HG03060 (cell line): Measurements from ENCODE around the gene MYT1.

ENCODE experiments used
- ATAC-seq: cut with Tn5 transposase; IDR thresholded peaks from one replicate; pipeline ENCODE4 v1.9.1; 2021; ENCODE audit warnings: low read depth, moderate number of reproducible peaks; ENCODE audit not compliant: unreplicated experiment

The MYT1 gene

DNA sequence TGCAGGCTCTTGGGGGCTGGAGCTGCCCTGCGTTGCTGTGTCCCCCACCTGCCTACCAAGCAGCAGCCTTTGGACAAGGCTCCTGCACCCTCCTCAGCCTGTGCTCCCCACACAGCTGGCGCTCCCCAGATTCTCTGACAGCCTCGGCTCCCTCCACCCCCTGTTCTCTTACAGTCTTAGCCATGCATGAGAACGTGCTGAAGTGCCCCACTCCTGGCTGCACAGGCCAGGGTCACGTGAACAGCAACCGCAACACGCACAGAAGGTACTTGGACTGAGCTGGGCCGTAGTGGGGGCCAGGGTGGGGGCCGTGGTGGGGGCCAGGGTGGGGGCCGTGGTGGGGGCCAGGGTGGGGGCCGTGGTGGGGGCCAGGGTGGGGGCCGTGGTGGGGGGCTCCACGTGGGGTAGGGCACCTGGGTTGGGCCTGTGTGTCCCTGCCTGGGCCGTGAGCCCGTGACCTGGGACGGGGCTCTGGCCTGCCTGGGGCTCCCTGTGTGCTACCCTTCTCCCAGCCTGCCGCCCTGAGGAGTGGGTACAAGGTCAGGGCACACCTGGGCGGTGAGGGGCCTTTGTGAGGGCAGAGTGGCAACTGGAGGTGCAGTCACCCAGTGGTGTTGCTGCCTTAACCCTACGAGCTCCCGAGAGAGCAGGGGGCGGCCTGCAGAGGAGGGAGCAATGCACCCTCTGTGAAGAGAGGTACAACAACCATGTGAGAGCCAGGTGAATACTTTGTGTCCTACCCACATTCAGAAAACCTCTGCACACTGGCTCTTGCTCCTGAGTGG, 47.8 kb downstream of the MYT1 start:
- no peak for ATAC-seq

DNA sequence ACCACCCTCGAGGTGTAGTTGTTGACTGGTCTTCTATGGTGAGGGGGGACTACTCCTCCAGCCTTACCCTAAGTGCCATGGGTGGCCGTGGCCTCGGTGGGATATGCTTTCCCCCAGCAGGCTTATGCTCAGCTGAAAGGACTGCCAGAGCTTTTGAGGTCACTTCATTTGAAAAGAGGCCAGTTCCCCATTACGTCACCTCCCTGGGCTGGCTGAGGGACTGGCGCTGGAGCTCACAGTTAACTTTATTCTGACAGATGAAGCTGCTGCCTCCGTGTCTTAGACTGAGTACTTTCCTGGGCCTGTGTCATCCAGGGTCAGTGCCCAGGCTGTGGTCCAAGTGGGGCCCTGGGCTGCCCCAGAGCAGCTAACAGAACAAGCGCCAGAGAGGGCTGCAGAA, 48.5 kb downstream of the MYT1 start:
- no peak for ATAC-seq

DNA sequence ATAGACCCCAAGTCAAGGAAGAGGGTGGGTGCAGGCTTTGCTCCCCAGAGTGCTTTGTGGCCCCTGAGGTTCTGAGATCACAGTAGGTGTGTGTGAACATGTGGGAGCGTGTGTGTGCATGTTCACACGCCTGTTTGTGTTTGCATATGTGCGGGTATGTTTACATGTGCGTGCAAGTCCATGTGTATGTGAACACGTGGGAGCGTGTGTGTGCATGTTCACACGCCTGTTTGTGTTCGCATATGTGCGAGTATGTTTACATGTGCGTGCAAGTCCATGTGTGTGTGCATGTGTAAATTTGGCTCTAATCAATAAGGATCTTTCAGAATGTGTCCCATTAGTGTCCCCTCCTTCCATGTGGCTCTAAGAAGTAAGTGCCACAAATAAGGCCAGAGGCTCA, 49.9 kb downstream of the MYT1 start:
- no peak for ATAC-seq

DNA sequence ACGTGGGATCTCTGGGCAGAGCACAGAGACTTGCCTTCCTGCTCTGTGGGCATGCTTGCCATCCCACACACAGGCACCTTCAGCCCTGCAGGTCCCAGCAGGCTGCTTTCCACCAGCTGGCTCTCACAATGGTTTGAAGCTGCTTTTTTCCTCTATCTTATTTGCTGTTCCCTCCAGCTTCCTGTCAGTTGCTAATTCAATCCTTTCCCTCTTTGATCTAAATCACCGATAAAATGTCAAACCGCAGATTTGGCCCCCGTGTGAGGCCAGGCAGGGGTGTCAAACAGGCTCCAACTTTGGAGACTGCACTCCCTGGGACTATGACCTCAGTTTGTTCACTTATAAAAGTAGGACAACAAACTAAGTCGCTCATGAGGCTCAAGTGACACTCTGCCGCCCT, 50.7 kb downstream of the MYT1 start:
- ATAC-seq, result no peak

DNA sequence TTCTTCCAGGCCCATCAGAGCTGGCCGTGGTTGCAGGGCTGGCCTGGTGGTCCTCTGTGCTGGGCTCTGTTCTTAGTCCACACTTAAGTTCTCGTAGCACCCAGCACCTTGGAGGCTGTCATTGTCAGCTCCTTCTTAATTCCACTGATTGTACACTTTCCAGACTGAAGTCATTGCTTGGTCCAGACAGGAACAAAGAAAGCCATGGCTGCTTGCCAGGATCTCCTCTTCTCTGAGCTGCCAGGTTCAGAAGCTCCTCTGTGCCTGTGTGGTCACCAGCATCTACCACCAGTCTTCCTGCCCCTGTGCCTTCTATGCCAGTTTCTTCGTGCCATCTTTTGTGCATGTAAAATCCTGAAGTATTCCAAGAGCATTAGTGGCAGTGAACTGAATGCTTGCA, 51.8 kb downstream of the MYT1 start:
- ATAC-seq, result no peak

DNA sequence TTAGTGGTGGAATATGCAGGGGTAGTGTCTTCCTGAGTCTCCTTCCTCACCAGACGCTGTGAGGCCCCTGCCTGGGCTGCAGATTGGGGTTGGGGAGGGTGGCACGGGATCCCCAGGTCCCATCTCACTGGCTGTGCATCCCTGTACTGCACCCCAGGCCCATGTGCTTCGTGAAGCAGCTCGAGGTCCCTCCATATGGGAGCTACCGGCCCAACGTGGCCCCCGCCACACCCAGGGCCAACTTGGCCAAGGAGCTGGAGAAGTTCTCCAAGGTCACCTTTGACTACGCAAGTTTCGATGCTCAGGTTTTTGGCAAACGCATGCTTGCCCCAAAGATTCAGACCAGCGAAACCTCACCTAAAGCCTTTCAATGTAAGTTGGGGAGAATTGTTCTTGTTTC, 52.7 kb downstream of the MYT1 start:
- ATAC-seq, result no peak

DNA sequence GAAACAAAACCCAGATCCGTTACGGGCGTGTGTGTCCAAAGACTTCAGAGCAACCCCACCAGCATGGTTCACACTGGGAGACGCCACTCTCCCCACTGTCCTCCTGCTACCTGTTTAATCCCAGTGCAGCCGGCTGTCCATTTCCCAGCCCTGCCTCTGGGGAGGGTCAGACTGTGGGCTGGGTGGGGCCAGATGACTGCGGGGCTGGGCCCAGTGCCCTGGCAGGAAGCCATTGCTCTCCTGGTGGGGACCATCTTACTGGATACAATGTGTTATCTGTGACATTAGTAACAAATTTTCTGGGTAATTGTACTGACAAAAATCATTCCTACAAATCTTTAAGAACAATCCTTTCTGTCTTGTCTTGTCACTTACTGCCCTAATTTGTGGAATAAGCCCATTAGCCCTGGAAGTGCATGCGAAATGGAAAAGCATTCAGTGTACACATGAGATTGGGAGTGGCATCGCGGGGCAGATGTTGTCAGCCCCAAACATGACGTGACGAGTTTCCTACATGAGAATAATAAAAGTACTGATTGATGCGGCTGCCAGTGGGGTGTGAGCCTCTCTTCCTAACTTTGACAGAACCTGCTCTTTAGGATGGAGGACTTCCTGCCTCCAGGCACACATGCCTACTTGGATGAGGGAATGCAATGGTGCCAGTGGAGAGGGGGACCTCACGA, 53.4 kb downstream of the MYT1 start:
- ATAC-seq, result no peak

DNA sequence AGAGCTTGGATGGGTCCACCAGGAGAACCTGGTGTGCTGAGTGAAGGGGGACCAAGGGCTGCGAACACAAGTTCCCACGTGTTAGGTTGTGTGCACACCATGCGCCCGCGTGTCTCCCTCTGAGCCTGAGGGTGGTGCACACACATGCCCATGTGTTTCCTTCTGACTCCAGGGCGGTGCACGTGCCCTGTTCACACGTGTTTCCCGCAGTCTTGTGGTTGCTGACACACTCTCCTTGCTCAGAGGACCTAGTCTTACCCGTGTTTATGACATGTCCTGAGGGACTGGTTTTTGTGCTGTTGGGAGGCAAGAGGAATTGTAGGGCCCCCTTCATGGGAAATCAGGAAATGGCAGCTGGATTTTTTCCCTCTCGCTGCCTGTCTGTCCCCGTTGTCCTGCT, 55.0 kb downstream of the MYT1 start:
- no peak for ATAC-seq

DNA sequence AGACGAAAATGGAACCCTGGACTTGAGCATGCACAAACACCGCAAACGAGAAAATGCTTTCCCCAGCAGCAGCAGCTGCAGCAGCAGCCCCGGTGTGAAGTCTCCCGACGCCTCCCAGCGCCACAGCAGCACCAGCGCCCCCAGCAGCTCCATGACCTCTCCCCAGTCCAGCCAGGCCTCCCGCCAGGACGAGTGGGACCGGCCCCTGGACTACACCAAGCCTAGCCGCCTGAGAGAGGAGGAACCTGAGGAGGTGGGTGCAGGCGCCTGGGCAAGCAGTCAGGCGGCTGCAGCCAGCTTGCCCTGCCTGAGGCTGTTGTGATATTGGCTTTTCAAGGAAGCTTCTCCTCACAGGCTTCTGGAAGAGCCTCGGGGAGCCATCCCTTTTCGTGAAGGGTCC, 55.5 kb downstream of the MYT1 start:
- no peak for ATAC-seq

DNA sequence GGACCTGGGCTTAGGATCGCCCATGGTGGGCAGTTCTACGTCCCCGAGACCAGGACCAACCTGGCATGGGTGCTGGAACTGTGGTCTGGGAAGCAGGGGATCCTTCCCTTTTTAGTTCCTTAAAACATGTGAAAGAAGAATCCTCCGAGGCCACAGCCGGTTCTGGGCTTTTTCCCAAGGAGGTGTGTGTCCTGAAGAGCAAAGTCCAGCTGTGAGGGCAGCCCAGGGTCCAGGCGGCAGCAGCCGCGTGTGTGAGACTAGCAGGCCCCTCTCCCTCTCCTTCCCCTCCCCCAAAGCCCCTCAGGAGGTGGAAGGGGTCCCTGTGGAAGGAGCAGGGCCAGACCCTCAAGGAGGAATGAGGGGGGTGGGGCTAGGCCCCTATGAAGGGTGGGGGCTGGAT, 56.2 kb downstream of the MYT1 start:
- ATAC-seq, result no peak

DNA sequence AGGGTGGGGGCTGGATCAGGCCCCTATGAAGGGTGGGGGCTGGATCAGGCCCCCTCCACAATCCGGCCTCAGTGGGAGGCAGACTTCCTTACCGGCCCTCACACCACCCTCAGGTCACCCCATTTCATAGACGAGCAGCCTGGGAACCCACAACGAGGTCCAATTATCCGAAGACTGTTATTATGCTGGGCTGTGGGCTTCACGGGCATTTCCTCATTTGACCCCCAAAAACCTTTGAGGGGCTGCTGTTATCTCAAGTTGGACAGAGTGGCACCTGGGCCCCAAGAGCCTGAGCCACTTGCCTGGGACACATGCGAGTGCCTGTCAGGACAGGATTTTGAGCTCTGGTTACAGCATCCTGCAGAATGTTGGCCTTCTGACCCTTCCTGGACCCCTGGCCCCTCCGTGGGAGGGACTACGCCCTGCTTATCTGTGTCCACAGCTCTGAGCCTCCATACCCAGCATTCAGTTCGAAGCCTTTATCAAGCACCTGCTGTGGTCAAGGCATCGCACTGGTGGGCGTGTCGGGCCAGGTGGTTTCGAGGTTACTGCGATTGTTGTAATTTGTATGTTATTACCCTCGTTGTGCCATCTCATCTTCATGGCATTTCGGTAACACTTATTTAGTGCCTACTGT, 56.8 kb downstream of the MYT1 start:
- ATAC-seq, result no peak

DNA sequence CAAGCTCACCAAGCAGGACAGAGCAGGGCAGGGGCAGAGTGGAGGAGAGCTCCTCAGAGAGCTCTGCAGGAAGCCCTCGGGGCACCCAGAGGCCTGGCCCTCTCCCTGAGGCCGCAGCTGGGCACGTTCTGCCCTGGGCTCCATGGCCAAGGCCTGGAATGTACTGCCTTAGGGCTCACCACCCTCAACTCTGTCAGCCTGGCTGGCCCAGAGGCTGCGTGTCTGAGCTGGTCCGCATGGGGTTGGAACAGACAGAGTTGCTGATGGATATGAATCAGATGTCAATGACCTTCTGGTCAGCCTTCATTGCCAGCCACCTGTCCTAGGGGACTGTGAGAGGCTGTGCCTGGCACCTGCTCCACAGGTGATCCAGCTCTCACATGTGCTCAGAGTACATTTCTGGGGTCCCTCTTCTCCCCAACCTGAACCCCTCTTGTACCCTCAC, 58.1 kb downstream of the MYT1 start:
- no peak for ATAC-seq

DNA sequence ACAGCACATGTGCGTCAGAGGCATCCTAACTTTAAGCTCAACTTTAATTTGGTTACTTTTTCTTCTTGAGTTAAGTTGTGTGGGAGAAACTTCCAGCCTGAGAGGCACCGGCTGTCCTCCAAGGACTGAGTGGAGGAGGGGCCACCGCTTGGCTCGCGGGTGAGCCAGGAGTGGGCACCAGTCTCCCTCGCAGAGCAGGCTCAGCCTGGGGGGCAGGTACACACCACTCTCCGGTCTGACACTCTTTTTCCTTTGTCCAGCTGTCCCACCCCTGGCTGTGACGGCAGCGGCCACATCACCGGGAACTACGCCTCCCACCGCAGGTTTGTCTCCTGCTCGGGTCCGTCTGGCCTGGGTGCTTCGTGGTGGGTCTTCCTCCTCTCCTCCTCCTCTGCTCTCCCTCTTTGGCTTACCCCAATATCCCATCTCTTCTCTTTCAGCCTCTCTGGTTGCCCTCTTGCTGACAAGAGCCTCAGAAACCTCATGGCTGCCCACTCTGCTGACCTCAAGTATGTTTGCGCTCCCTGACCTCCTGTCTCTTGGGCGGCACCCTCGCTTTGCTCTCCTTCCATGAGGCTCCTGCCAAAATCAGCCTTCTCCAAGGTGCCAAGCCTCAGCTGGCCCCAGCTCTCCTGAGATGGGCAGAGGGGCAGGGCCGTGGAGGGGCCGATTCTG, 58.7 kb downstream of the MYT1 start:
- no peak for ATAC-seq

DNA sequence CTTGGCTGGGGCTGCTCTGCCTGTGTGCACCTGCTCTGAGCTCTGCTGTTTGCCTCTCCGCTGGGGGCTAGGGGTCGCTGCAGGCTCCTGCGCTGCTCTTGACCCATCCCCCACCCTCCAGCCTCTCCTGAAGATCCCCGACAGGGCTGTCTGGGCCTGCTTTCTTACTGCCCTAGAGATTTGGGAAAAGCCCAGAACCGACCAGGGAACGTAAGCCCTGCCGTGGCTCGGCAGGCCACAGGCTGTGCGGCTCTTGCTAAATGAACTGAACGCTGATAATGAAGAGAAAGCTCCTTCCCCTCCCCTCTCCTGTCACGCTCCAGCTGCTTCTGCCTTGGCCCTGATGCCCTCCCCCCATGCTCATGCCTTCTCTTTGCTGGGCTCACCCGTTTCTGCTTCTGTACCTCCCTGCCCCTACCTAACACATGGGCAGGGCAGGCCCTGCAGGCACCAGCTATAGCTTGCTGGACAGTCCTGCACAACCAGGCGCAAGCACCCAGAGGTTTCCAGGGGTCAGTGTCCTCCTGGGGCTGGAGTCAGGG, 59.3 kb downstream of the MYT1 start:
- ATAC-seq, result no peak

DNA sequence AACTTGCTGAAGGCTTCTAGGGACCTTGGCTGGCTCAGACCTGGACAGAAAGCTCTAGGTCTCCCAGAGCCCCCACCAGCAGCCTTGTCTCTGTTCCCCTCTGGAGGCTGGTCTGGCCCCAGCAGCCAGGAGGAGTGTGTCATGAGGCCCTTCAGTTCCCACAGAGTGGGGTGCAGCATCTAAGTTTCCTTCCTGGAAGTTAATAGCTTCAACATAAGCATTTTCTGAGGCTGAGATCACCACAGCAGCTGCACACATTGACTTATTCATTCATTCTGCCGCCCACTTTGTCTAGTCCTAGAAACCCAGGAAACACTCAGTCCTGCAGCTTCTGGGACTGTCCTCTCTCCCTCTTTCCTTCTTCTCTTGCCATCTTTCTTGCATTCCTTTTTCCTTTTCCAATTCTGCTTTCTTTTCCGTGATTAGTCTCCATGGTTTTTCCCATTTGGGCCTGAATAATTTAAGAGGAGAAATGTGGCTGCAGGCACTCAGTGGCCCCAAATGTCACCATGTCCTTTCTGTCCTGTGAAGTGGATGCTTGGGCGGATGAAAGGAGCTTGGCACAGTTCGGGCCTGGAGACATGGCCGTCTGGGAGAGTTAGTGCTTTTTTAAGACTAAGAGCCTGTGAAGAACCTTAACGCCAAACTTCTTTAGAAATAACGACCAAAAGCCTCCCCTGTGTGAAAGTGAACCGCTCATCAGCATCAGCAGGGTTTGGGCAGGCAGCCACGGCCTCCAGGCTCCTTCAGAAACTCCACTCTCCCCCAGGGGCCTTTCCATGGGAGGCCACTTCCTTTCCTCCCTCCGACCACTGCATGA, 60.3 kb downstream of the MYT1 start:
- no peak for ATAC-seq

DNA sequence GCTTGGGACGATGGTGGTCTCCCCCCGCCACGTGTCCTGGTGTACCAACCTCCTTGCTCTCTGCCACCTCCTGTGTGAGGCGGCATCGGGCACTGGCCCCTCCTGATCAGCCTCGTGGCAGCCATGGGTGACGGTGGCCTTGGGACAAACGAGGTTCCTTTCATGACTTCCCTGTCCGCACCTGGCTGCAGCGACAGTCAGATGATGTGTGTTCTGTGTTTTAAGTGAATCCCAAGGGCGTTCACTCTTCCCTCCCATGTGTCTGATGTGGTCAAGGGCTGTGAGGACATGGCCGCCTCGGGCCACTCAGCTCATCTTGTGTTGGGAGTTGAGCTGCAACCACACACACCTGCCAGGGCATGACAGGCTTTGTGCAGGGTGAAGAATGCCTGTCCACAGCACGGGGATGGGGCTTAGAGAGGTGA, 60.9 kb downstream of the MYT1 start:
- no peak for ATAC-seq

DNA sequence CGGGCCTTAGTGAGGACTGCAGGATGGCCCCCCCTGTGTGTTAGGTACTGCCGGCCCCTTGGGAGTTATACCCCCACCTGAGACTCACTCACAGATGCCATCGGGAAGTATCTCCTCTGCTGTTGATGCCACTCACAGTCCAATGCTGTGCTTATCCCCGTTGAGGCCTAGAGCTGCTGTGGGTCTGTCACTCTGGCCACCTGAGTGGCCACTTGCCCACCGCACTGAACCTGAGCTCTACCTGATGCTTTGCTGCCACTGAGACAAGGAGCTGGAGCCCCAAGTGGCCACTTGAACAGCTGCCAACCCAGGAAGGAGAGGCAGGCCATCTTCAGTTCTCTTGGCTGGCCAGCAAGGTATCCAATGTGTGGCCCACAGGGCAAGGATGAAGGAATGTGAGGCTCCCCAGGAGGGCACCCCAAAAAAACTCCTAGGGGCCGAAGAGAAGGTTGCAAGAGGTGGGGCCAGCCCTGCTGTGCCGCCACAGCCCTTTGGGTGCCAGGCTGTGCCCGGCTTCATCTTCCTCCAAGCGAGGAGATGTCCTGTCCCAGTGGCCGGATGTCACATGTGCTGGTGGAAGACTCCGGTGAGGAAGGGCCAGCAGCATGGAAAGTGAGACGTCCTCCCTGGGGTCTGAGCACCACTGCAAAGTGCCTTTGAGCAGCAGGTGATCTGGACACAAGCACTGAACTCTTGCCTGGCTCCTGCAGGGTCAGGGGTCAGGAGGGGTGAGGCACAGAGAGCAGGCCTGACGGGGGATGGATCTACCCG, 61.8 kb downstream of the MYT1 start:
- no peak for ATAC-seq

DNA sequence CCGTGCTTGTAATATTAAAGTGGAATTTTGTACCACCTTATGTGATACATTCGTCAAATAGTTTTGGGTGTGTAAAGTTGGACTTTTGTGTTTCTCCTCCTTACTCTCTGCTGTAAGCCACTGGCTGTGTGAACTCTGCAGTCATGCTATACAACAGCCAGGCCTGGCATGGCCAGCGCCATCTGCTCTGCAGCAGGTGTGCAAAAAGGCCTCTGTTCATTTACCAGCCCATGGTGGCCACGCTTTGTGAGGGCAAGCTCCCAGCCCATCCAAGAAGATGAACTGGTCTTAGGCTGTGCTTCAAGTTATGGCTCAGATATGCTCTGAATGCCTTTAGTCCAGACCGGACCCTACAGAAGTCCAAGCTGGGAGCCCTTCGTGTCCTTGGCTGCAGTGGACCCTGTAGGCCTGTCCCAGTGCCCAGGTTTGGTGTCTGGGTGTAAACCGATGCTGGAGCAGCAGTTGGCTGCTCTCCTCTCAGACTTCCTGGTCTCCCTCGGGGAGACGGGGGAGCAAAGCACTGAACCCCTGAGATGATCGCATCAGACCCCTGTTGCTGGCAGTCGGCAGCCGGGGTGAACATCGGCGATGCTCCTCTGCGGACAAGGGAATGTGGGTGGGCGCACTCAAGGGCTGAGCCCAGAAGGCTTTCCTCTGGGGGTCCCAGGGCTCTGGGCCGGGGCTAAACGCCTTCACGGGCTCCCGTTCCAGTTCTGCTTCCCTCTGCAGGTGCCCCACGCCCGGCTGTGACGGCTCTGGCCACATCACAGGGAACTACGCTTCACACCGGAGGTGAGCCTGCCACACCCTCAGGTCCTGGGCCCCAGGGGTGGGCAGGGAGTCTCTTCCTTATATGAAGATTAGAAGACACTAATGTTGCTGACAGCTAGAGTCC, 62.7 kb downstream of the MYT1 start:
- ATAC-seq, result no peak
